ENCODE measurements around the gene TAF1C. TPM values are rescaled to one million over a fixed set of nuclear protein-coding genes. Genes with fewer than 3 reads are reported as not detected.

TAF1C gene
- total and polyA plus RNA-seq, 3 donors from 2014 or later = 42.1 to 101 (median 101) TPM

DNA sequence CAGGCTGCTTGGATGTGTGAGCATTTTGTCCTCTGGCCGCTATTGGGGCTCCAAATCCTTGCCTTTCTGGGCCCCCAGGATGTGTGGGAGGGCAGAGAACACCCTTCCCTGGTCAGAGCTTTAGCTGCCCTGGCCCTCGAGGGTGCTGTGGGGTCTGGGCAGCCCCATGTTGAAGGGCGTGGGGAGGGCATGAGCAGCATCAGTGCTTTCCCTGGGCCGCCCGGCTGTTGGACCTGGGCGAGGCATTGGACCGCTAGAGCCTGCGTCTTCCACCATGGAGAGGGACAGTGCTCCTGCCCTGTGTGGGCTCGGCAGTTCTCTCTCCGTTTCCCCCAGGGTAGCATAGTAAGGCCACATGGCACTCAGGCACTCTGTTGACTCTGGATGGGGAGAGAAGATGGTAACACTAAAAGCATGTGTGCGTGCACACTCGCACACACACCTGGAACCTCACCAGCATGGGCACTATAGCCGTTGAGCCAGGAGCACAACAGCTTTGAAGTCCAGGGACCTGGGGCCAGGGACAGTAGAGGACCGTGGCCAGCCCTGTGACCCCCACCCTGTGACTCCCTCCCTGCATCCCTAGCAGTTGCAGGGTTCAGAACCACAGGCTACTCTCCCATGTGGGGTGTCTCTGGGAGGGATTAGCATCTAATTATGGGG lies 10.7 kb upstream of the TAF1C start:
- no peak overlapping the region for H3K4me3 ChIP-seq
- H3K27me3 ChIP-seq = no peaks in the 10 kb centered on the region
- no peak overlapping the region for H3K27ac ChIP-seq
- intact Hi-C loops (cut with DNase I; ENCODE audit: low total_unique reads) = no loop called here
- no peaks in the 10 kb centered on the region for H3K9me3 ChIP-seq
- TF ChIP-seq, protein P1, sequence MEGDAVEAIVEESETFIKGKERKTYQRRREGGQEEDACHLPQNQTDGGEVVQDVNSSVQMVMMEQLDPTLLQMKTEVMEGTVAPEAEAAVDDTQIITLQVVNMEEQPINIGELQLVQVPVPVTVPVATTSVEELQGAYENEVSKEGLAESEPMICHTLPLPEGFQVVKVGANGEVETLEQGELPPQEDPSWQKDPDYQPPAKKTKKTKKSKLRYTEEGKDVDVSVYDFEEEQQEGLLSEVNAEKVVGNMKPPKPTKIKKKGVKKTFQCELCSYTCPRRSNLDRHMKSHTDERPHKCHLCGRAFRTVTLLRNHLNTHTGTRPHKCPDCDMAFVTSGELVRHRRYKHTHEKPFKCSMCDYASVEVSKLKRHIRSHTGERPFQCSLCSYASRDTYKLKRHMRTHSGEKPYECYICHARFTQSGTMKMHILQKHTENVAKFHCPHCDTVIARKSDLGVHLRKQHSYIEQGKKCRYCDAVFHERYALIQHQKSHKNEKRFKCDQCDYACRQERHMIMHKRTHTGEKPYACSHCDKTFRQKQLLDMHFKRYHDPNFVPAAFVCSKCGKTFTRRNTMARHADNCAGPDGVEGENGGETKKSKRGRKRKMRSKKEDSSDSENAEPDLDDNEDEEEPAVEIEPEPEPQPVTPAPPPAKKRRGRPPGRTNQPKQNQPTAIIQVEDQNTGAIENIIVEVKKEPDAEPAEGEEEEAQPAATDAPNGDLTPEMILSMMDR (IDR thresholded peaks at IDR 0.05) = no peak
- TF ChIP-seq POLR2A (IDR thresholded peaks at IDR 0.05) = no peak
- no peak for DNase-seq
- WGBS, 2 donors = 92 to 98% methylated on average over 8 to 14 of the region's 14 CpGs
- no peaks in the 10 kb centered on the region for H3K36me3 ChIP-seq (ENCODE audit: low read depth, missing control alignments)
- no peaks in the 10 kb centered on the region for H3K4me1 ChIP-seq

DNA sequence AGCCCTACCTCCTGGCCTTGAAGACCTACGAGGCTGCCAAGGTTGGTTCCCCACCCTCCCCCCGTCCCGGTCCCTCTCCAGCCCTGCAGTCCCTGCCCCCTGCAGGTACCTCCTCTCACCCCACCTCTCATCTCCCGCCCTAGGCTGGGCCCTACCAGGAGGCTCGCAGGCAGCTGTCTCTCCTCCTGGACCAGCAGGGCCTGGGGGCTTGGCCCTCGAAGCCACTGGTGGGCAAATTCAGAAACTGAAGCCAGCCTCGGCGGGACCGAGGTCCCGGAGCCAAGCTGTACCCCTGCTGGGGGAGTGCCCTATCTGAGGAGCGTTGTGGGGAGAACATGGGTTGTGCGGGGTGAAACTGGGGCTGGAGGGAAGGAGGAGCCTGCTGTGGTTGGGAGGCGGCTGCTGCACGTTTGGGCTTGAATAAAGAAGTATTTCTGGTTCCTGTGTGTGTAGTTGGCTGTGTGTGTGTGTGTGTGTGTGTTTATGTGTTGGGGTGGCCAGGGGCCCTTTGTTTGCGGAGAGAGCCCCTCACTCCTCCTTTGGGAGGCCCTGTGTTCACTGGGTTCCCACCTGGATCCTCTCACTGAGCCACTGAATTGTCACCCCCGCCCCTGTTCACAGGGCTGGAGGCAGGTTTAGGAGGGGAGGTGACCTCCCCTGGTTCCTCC lies 10.0 kb upstream of the TAF1C start:
- no peaks in the 10 kb centered on the region for H3K36me3 ChIP-seq (ENCODE audit: low read depth, missing control alignments)
- WGBS, 2 donors = 65 to 84% methylated on average over 14 to 16 of the region's 16 CpGs
- no peaks in the 10 kb centered on the region for H3K9me3 ChIP-seq
- TF ChIP-seq POLR2A (IDR thresholded peaks at IDR 0.05) = no peak
- H3K27me3 ChIP-seq = no peaks in the 10 kb centered on the region
- intact Hi-C loops (cut with DNase I; ENCODE audit: low total_unique reads) = no loop called here
- H3K4me1 ChIP-seq = no peaks in the 10 kb centered on the region
- no peak for DNase-seq
- no peak overlapping the region for H3K4me3 ChIP-seq
- H3K27ac ChIP-seq = no peak overlapping the region

DNA sequence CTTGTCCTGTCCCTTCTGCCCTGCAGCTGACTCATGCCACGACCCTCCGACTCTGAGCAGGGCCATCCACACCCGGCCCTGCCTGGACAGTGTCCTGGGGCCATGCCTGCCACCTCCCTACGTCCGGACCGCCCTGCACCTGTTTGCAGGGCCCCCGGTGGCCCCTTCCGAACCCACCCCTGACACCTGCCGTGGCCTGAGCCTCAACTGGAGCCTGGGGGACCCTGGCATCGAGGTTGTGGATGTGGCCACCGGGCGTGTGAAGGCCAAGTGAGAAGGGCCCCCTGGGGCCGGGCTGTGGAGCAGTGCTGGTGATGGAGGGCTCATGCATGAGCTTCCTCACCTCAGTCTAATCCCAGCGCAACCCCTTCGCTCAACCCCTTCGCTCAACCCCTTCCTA lies 9.2 kb upstream of the TAF1C start:
- no peak for DNase-seq
- intact Hi-C loops (cut with DNase I; ENCODE audit: low total_unique reads) = no loop called here
- WGBS, 2 donors = 90 to 92% methylated on average over 14 to 15 of the region's 16 CpGs
- no peaks in the 10 kb centered on the region for H3K9me3 ChIP-seq
- H3K36me3 ChIP-seq (ENCODE audit: low read depth, missing control alignments) = no peaks in the 10 kb centered on the region
- H3K4me3 ChIP-seq = no peak overlapping the region
- no peaks in the 10 kb centered on the region for H3K4me1 ChIP-seq
- TF ChIP-seq POLR2A (IDR thresholded peaks at IDR 0.05) = no peak
- TF ChIP-seq, protein P1 (IDR thresholded peaks at IDR 0.05) = no peak
- no peaks in the 10 kb centered on the region for H3K27me3 ChIP-seq
- H3K27ac ChIP-seq = no peak overlapping the region

DNA sequence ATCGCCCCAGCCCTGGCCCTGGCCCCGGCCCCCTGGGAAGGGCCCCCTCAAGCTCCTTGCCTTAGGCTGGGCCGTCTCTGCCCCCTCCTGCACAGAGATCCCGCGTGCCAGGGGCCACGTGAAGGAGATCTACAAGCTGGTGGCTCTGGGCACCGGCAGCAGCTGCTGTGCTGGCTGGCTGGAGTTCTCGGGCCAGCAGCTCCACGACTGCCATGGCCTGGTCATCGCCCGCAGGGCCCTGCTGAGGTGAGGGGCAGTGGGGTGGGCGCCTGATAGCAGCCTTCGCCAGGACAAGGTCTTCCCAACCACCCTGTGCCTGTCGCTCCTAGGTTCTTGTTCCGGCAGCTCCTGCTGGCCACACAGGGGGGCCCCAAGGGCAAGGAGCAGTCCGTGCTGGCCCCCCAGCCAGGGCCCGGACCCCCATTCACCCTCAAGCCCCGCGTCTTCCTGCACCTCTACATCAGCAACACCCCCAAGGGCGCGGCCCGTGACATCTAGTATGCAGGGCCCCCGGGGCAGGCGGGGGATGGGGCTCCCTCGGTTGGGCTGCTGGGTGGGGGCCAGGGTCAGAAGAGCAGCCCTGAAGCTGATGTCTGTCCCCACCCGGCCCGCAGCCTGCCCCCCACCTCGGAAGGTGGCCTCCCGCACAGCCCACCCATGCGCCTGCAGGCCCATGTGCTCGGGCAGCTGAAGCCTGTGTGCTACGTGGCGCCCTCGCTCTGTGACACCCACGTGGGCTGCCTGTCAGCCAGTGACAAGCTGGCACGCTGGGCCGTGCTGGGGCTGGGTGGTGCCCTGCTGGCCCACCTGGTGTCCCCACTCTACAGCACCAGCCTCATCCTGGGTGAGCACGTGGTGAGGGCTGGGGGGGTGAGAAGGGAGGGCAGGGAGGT lies 8.6 kb upstream of the TAF1C start:
- 89 to 100% methylated on average over 3 to 29 of the region's 38 CpGs for WGBS, 2 donors
- TF ChIP-seq, protein P1 (IDR thresholded peaks at IDR 0.05) = no peak
- no peak for TF ChIP-seq POLR2A (IDR thresholded peaks at IDR 0.05)
- no peaks in the 10 kb centered on the region for H3K36me3 ChIP-seq (ENCODE audit: low read depth, missing control alignments)
- no peak overlapping the region for H3K27ac ChIP-seq
- intact Hi-C loops (cut with DNase I; ENCODE audit: low total_unique reads) = no loop called here
- no peaks in the 10 kb centered on the region for H3K9me3 ChIP-seq
- no peaks in the 10 kb centered on the region for H3K4me1 ChIP-seq
- no peak for DNase-seq
- no peak overlapping the region for H3K4me3 ChIP-seq
- H3K27me3 ChIP-seq = no peaks in the 10 kb centered on the region
